Measurements from ENCODE around the gene ASZ1.

Gene ASZ1

DNA sequence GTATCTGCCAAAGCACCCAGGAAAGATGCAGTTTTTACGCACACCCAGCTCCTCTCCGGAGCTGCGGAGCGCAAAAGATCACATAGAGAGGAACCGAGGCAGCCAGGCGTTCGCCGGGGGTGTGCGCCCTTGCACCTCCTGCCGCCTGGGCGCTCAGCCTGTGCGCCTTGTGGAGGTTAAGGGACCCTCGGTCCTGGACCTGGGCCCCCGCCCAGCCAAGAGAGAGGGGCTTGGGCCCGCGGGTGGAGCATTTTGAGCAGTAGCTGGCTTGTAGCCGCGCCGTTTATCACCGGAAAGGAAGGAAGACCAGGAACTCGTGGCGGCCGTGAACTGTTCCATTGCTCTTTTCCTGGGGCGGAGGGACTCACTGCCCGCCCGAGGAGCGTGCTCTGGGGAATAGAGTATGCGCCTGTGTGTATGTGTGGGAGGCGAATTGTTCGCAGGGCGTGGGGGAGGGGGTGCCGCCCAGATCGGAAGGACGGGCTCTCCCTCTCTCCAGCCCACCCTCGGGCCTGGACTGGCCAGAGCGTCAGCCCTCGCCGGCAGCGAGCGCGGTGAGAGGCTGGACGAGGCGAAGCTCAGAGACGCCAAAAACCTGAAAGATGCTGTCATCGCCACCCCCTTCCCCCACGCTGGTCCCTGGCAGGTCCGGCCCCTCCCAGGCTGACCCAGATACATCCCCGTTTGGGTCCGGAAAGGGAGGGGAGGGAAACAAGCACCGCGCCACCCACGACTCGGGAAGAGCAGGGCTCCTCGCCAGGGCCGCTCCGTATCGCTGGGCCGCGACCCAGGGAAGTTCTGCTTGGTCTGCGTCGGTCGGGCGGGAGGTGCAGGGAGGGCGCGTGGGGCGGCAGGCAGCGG lies 103.2 kb downstream of the ASZ1 start:
- no peak overlapping the region for H3K4me3 ChIP-seq (ENCODE audit: low read depth, low read length)

GRCh38 chr7:117323305-117323850 lies 103.9 kb downstream of the ASZ1 start:
- TF ChIP-seq POLR2A (IDR thresholded peaks at IDR 0.05; ENCODE audit: extremely low read depth, insufficient read length) (no peak), MYC (IDR thresholded peaks at IDR 0.05; ENCODE audit: low read depth, low read length) (no peak), CTCF (IDR thresholded peaks at IDR 0.05; ENCODE audit: low read depth, low read length) (no peak), MAX (IDR thresholded peaks at IDR 0.05; ENCODE audit: low read depth, low read length) (no peak)
- DNase-seq (ENCODE audit: low read depth), result no peak
- H3K4me3 ChIP-seq (ENCODE audit: low read depth, low read length), result no peak overlapping the region

More for the DNA sequence above, 103.2 kb downstream of the ASZ1 start:
- DNase-seq (ENCODE audit: low read depth), result no peak
- TF ChIP-seq CTCF (IDR thresholded peaks at IDR 0.05; ENCODE audit: low read depth, low read length) (no peak), POLR2A (IDR thresholded peaks at IDR 0.05; ENCODE audit: extremely low read depth, insufficient read length) (no peak), MAX (IDR thresholded peaks at IDR 0.05; ENCODE audit: low read depth, low read length) (no peak), MYC (IDR thresholded peaks at IDR 0.05; ENCODE audit: low read depth, low read length) (no peak)

- no peak for DNase-seq (ENCODE audit: low read depth)
- no peak for TF ChIP-seq MYC (IDR thresholded peaks at IDR 0.05; ENCODE audit: low read depth, low read length)
- no peak for TF ChIP-seq POLR2A (IDR thresholded peaks at IDR 0.05; ENCODE audit: extremely low read depth, insufficient read length)
- no peak for TF ChIP-seq MAX (IDR thresholded peaks at IDR 0.05; ENCODE audit: low read depth, low read length)
- no peak for TF ChIP-seq CTCF (IDR thresholded peaks at IDR 0.05; ENCODE audit: low read depth, low read length)
- H3K4me3 ChIP-seq (ENCODE audit: low read depth, low read length), result no peak within 1 kb of the TSS
Observed at GRCh38 chr7:117322741-117323304, 104.5 kb downstream of the ASZ1 start, which contains the start of gene WNT2. TSS of gene WNT2 (minus strand) at chr7:117323058. CDS start at chr7:117322989, 69 bp downstream.

- DNase-seq (ENCODE audit: low read depth), result no peak
- no peak for TF ChIP-seq MYC (IDR thresholded peaks at IDR 0.05; ENCODE audit: low read depth, low read length)
- no peak for TF ChIP-seq CTCF (IDR thresholded peaks at IDR 0.05; ENCODE audit: low read depth, low read length)
- TF ChIP-seq POLR2A (IDR thresholded peaks at IDR 0.05; ENCODE audit: extremely low read depth, insufficient read length), result no peak
- TF ChIP-seq MAX (IDR thresholded peaks at IDR 0.05; ENCODE audit: low read depth, low read length), result no peak
- no peak overlapping the region for H3K4me3 ChIP-seq (ENCODE audit: low read depth, low read length)
Observed at GRCh38 chr7:117320523-117320922, 106.8 kb downstream of the ASZ1 start.

GRCh38 chr7:117319181-117319580 lies 108.1 kb downstream of the ASZ1 start:
- no peak overlapping the region for H3K4me3 ChIP-seq (ENCODE audit: low read depth, low read length)
- TF ChIP-seq MAX (IDR thresholded peaks at IDR 0.05; ENCODE audit: low read depth, low read length), result no peak
- TF ChIP-seq POLR2A (IDR thresholded peaks at IDR 0.05; ENCODE audit: extremely low read depth, insufficient read length), result no peak
- TF ChIP-seq CTCF (IDR thresholded peaks at IDR 0.05; ENCODE audit: low read depth, low read length), result no peak
- TF ChIP-seq MYC (IDR thresholded peaks at IDR 0.05; ENCODE audit: low read depth, low read length), result no peak
- no peak for DNase-seq (ENCODE audit: low read depth)

Measured in NB4 (cell line).